ENCODE measurements around the gene FAM229B.
A peak's percentile ranks its signal among the peaks of the same experiment; 100 is the strongest.

The FAM229B gene

DNA sequence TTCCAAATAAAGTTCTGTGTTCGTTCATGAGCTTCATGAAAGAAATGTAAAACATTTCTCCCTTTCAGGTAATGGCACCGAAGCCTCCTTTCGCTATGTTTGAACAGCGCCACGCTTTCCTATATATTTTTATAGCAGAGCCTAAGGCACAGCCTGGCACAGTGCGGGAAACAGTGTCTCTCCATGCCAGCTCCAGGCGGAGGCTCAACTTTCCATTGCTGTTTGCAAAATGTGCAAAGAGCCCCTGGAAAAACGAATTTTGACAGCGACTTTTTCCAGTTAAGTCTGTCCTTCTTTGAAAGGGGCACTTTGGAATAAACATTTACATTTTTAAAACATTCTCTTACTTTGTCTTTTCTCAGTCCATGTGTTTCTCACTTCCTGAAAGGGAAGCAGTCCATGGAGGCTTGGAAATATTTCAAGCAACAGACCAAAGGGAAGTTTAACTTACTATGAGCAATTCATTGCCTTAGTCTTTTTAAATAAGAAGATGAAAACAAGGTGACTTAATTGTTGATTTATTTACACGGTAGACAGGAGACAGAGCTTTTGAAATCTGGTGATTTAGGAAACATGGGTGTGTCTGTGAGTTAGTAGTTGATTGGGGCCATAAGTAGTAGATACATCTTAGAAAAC lies 32.7 kb upstream of the FAM229B start:
- no peak for DNase-seq
- H3K27ac ChIP-seq (ENCODE audit: low read depth, low read length): no peak overlapping the region
- no peak overlapping the region for H3K23ac ChIP-seq (ENCODE audit: low read length)
- H3K4ac ChIP-seq (ENCODE audit: low read depth, low read length): no peak overlapping the region
- no peaks in the 10 kb centered on the region for H3K27me3 ChIP-seq (ENCODE audit: insufficient read depth, low read length, poor library complexity)
- H3K9ac ChIP-seq (ENCODE audit: low read length): no peak overlapping the region
- H3K4me2 ChIP-seq (ENCODE audit: low read length): no peak overlapping the region
- no peak overlapping the region for H2AK5ac ChIP-seq (ENCODE audit: low read length)
- no peaks in the 10 kb centered on the region for H3K79me2 ChIP-seq (ENCODE audit: control insufficient read depth, insufficient read depth, low read length)
- H3K36me3 ChIP-seq (ENCODE audit: control insufficient read depth, insufficient read depth, low read length): no peaks in the 10 kb centered on the region
- H2BK15ac ChIP-seq (replicated peaks; ENCODE audit: low read depth): no peak overlapping the region
- H2BK120ac ChIP-seq (ENCODE audit: low read depth, low read length): no peak overlapping the region
- H2BK5ac ChIP-seq (ENCODE audit: low read length): no peak overlapping the region
- no peak overlapping the region for H3K18ac ChIP-seq (ENCODE audit: low read length)
- H3K4me3 ChIP-seq (ENCODE audit: low read length): no peak overlapping the region
- H4K8ac ChIP-seq (ENCODE audit: low read depth, low read length): peak overlapping the region; percentile 15
- H3K79me1 ChIP-seq (ENCODE audit: low read length): no peaks in the 10 kb centered on the region
- no peak overlapping the region for H4K5ac ChIP-seq (ENCODE audit: low read length)
- H3K4me1 ChIP-seq (ENCODE audit: control insufficient read depth, low read depth, low read length): no peaks in the 10 kb centered on the region
- H3K56ac ChIP-seq (ENCODE audit: low read length): no peak overlapping the region
- WGBS (ENCODE audit: extremely low coverage, insufficient coverage, low lambda C conversion rate): no CpG with 5 or more reads among the region's 10 CpGs

DNA sequence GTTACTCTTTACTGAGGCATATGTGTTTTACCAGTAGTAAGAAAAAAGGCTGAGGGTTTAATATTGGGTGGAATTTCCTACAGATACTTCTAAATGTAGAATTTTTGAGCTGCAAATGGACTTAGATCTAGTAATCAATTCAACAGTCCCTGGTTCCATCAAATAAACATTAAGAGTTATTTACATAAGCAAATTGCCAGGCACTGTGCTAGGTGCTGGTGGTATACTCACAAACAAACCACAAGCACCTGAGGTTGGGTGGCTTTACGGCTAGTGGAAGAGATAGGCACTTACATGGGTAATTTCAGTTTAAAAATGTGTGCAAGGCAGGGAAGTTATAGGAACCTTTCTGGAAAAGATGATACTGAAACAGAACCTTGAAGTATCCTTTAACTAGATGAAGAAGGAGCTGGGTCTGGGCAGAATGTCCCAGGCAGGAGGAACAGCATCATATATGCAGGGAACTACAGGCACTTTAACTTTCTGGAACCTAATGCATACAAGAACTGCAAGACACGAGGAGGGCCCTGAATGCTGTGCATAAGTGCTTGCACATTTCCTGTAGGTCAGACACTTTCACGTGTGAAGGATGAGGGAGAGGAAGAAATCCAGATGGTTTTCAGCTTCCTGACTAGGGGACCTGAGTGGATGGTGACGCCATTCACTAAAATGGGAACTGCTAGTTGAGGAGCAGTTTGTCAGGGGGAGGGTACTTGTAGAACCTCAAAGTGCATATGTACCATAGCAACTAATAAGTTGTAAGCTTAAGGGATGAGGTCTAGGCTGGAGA lies 29.0 kb upstream of the FAM229B start:
- H3K9ac ChIP-seq (ENCODE audit: low read length): no peak overlapping the region
- no peaks in the 10 kb centered on the region for H3K79me1 ChIP-seq (ENCODE audit: low read length)
- H3K27ac ChIP-seq (ENCODE audit: low read depth, low read length): no peak overlapping the region
- H4K5ac ChIP-seq (ENCODE audit: low read length): no peak overlapping the region
- no peaks in the 10 kb centered on the region for H3K4me1 ChIP-seq (ENCODE audit: control insufficient read depth, low read depth, low read length)
- no peak for DNase-seq
- H2BK120ac ChIP-seq (ENCODE audit: low read depth, low read length): no peak overlapping the region
- no peak overlapping the region for H2AK5ac ChIP-seq (ENCODE audit: low read length)
- no peak overlapping the region for H3K56ac ChIP-seq (ENCODE audit: low read length)
- H4K8ac ChIP-seq (ENCODE audit: low read depth, low read length): no peak overlapping the region
- H3K4me2 ChIP-seq (ENCODE audit: low read length): no peak overlapping the region
- no peak overlapping the region for H2BK15ac ChIP-seq (replicated peaks; ENCODE audit: low read depth)
- H3K79me2 ChIP-seq (ENCODE audit: control insufficient read depth, insufficient read depth, low read length): no peaks in the 10 kb centered on the region
- no peaks in the 10 kb centered on the region for H3K36me3 ChIP-seq (ENCODE audit: control insufficient read depth, insufficient read depth, low read length)
- H3K23ac ChIP-seq (ENCODE audit: low read length): no peak overlapping the region
- no peaks in the 10 kb centered on the region for H3K27me3 ChIP-seq (ENCODE audit: insufficient read depth, low read length, poor library complexity)
- no peak overlapping the region for H2BK5ac ChIP-seq (ENCODE audit: low read length)
- no peak overlapping the region for H3K4ac ChIP-seq (ENCODE audit: low read depth, low read length)
- H3K18ac ChIP-seq (ENCODE audit: low read length): no peak overlapping the region
- no CpG with 5 or more reads among the region's 4 CpGs for WGBS (ENCODE audit: extremely low coverage, insufficient coverage, low lambda C conversion rate)
- H3K4me3 ChIP-seq (ENCODE audit: low read length): no peak overlapping the region

DNA sequence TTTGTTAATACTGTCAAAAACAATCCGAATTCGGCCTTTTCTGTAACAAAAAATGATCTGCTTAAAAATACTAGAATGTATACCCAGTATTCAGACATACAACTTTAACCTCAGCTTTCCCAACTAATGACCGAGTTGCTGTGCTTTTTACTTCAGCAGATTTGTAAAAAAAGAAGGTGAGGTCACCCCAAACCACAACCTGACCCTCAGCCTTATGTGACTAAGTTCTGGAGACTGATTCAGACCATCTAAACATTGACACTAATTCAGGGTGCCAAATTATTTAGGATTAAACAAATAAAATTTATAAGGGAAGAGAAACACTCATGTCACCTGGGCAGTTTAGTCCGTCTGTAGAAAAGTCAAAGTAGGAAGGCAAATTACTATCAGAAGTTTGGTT lies 25.8 kb upstream of the FAM229B start:
- H3K56ac ChIP-seq (ENCODE audit: low read length): no peak overlapping the region
- no peak overlapping the region for H3K23ac ChIP-seq (ENCODE audit: low read length)
- H3K4ac ChIP-seq (ENCODE audit: low read depth, low read length): no peak overlapping the region
- H2AK5ac ChIP-seq (ENCODE audit: low read length): no peak overlapping the region
- H3K4me2 ChIP-seq (ENCODE audit: low read length): no peak overlapping the region
- H3K9ac ChIP-seq (ENCODE audit: low read length): no peak overlapping the region
- no peak overlapping the region for H2BK5ac ChIP-seq (ENCODE audit: low read length)
- H3K4me1 ChIP-seq (ENCODE audit: control insufficient read depth, low read depth, low read length): no peaks in the 10 kb centered on the region
- H4K8ac ChIP-seq (ENCODE audit: low read depth, low read length): no peak overlapping the region
- H3K27me3 ChIP-seq (ENCODE audit: insufficient read depth, low read length, poor library complexity): no peaks in the 10 kb centered on the region
- no peak overlapping the region for H3K18ac ChIP-seq (ENCODE audit: low read length)
- no peak for DNase-seq
- no peaks in the 10 kb centered on the region for H3K36me3 ChIP-seq (ENCODE audit: control insufficient read depth, insufficient read depth, low read length)
- no peak overlapping the region for H2BK120ac ChIP-seq (ENCODE audit: low read depth, low read length)
- H3K27ac ChIP-seq (ENCODE audit: low read depth, low read length): no peak overlapping the region
- H4K5ac ChIP-seq (ENCODE audit: low read length): no peak overlapping the region
- H3K79me1 ChIP-seq (ENCODE audit: low read length): no peaks in the 10 kb centered on the region
- no peak overlapping the region for H3K4me3 ChIP-seq (ENCODE audit: low read length)
- no peaks in the 10 kb centered on the region for H3K79me2 ChIP-seq (ENCODE audit: control insufficient read depth, insufficient read depth, low read length)
- no CpG with 5 or more reads among the region's 4 CpGs for WGBS (ENCODE audit: extremely low coverage, insufficient coverage, low lambda C conversion rate)
- H2BK15ac ChIP-seq (replicated peaks; ENCODE audit: low read depth): no peak overlapping the region

DNA sequence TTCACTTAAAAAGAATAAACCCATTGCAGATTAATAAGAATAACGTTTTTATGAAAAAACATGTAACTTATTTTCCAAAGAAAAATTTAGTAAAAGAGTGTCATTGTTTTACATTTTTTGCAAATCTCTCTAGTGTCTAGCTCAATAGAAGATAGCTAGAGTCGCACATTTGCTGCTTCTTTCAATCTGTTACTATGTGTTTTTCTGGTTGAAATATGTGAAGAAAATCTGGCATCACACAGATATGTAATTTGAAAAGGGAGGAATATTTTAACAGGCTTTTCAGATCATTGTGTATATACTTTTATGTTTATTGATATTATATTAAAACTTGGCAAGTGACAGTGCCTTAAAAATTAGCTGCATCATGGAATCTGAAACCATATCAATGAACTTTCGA lies 24.4 kb upstream of the FAM229B start:
- Histone ChIP-seq H4K8ac (ENCODE audit: low read depth, low read length) (no peak overlapping the region), H3K4me1 (ENCODE audit: control insufficient read depth, low read depth, low read length) (no peaks in the 10 kb centered on the region), H3K4me2 (ENCODE audit: low read length) (no peak overlapping the region), H3K18ac (ENCODE audit: low read length) (no peak overlapping the region), H3K56ac (ENCODE audit: low read length) (no peak overlapping the region), H3K4me3 (ENCODE audit: low read length) (no peak overlapping the region), H3K27me3 (ENCODE audit: insufficient read depth, low read length, poor library complexity) (no peaks in the 10 kb centered on the region), H3K9ac (ENCODE audit: low read length) (no peak overlapping the region), H2BK15ac (replicated peaks; ENCODE audit: low read depth) (no peak overlapping the region), H4K5ac (ENCODE audit: low read length) (no peak overlapping the region), H3K4ac (ENCODE audit: low read depth, low read length) (no peak overlapping the region), H3K23ac (ENCODE audit: low read length) (no peak overlapping the region), H2BK5ac (ENCODE audit: low read length) (no peak overlapping the region), H3K79me1 (ENCODE audit: low read length) (no peaks in the 10 kb centered on the region), H3K79me2 (ENCODE audit: control insufficient read depth, insufficient read depth, low read length) (no peaks in the 10 kb centered on the region), H2AK5ac (ENCODE audit: low read length) (no peak overlapping the region), H2BK120ac (ENCODE audit: low read depth, low read length) (no peak overlapping the region), H3K36me3 (ENCODE audit: control insufficient read depth, insufficient read depth, low read length) (no peaks in the 10 kb centered on the region), H3K27ac (ENCODE audit: low read depth, low read length) (no peak overlapping the region)
- no CpG with 5 or more reads among the region's 3 CpGs for WGBS (ENCODE audit: extremely low coverage, insufficient coverage, low lambda C conversion rate)
- DNase-seq: no peak

DNA sequence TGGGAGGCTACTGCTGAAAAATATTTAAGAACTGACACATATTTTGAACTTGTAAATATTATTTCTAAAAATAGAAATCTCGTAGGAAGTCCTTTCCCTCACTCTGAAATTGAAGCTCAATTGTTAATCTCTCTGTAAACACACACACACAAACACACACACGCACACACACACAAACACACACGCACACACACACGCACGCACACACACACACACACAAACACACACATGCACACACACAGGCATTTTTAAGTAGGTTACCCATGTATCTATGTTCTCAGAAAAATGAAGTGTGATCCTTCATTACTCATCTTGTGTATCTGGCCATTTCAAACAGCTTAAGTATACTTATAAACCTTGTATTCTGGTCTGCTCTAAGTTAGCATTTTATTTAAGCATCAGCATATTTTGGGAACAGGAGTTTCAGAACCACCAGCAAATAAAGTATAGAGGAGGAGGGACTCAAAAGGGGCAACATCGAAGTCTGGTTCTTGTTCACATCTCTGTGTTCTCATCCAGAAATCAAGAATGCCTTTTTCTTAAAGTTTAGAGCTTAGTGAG lies 21.9 kb upstream of the FAM229B start:
- Histone ChIP-seq H2BK15ac (replicated peaks; ENCODE audit: low read depth) (no peak overlapping the region), H3K4me3 (ENCODE audit: low read length) (no peak overlapping the region), H3K4ac (ENCODE audit: low read depth, low read length) (no peak overlapping the region), H3K9ac (ENCODE audit: low read length) (no peak overlapping the region), H3K27me3 (ENCODE audit: insufficient read depth, low read length, poor library complexity) (no peaks in the 10 kb centered on the region), H4K5ac (ENCODE audit: low read length) (no peak overlapping the region), H3K4me1 (ENCODE audit: control insufficient read depth, low read depth, low read length) (no peaks in the 10 kb centered on the region), H3K18ac (ENCODE audit: low read length) (no peak overlapping the region), H2BK5ac (ENCODE audit: low read length) (no peak overlapping the region), H2AK5ac (ENCODE audit: low read length) (no peak overlapping the region), H3K4me2 (ENCODE audit: low read length) (no peak overlapping the region), H2BK120ac (ENCODE audit: low read depth, low read length) (no peak overlapping the region), H4K8ac (ENCODE audit: low read depth, low read length) (no peak overlapping the region), H3K79me2 (ENCODE audit: control insufficient read depth, insufficient read depth, low read length) (no peaks in the 10 kb centered on the region), H3K27ac (ENCODE audit: low read depth, low read length) (no peak overlapping the region), H3K36me3 (ENCODE audit: control insufficient read depth, insufficient read depth, low read length) (no peaks in the 10 kb centered on the region), H3K56ac (ENCODE audit: low read length) (no peak overlapping the region), H3K23ac (ENCODE audit: low read length) (no peak overlapping the region), H3K79me1 (ENCODE audit: low read length) (no peaks in the 10 kb centered on the region)
- DNase-seq: no peak
- WGBS (ENCODE audit: extremely low coverage, insufficient coverage, low lambda C conversion rate): no CpG with 5 or more reads among the region's 6 CpGs
